Osteocyte (in vitro differentiated cells): ENCODE data around the gene VEZT. TPM values are rescaled to one million over a fixed set of nuclear protein-coding genes. Genes with fewer than 3 reads are reported as not detected.

Source experiments
- DNase-seq: peaks from one replicate; pipeline ENCODE4 v3.0.0; 2021; ENCODE audit warnings: mixed read lengths; ENCODE audit not compliant: unreplicated experiment; ENCODE audit errors: extremely low spot score
- H3K27ac Mint-ChIP-seq: one replicate; pipeline ENCODE4 v1.8.0; 2021; ENCODE audit warnings: mild to moderate bottlenecking, mixed read lengths; ENCODE audit not compliant: unreplicated experiment
- H3K27me3 Mint-ChIP-seq: one replicate; pipeline ENCODE4 v1.8.0; 2021; ENCODE audit warnings: mixed read lengths; ENCODE audit not compliant: unreplicated experiment
- H3K36me3 Mint-ChIP-seq: one replicate; pipeline ENCODE4 v1.8.0; 2021; ENCODE audit warnings: mixed read lengths; ENCODE audit not compliant: unreplicated experiment
- H3K4me1 Mint-ChIP-seq: one replicate; pipeline ENCODE4 v1.8.0; 2021; ENCODE audit warnings: mixed read lengths; ENCODE audit not compliant: unreplicated experiment
- H3K4me3 Mint-ChIP-seq: one replicate; pipeline ENCODE4 v1.8.0; 2021; ENCODE audit warnings: mild to moderate bottlenecking, moderate library complexity, mixed read lengths; ENCODE audit not compliant: unreplicated experiment
- H3K9me3 Mint-ChIP-seq: one replicate; pipeline ENCODE4 v1.8.0; 2021; ENCODE audit warnings: mixed read lengths; ENCODE audit not compliant: unreplicated experiment
- total RNA-seq: library from RNA; stranded (reverse); gene quantifications from 2 replicates; pipeline ENCODE4 v1.2.1, GENCODE V29; 2021
- TF ChIP-seq, protein P1 (sequence below): fragments of 200-600 bp; sonication (generic); IDR thresholded peaks from 2 replicates; pipeline ENCODE4 v1.5.0; 2021; ENCODE audit warnings: antibody characterized with exemption, mild to moderate bottlenecking, moderate library complexity

VEZT gene
- total RNA-seq, 1 donor from 2014 or later = 65.7 TPM

GRCh38 chr12:95200128-95200894, 17.3 kb upstream of the VEZT start:
- H3K9me3 Mint-ChIP-seq = no peaks in the 10 kb centered on the region
- no peak overlapping the region for H3K4me3 Mint-ChIP-seq
- TF ChIP-seq, protein P1, sequence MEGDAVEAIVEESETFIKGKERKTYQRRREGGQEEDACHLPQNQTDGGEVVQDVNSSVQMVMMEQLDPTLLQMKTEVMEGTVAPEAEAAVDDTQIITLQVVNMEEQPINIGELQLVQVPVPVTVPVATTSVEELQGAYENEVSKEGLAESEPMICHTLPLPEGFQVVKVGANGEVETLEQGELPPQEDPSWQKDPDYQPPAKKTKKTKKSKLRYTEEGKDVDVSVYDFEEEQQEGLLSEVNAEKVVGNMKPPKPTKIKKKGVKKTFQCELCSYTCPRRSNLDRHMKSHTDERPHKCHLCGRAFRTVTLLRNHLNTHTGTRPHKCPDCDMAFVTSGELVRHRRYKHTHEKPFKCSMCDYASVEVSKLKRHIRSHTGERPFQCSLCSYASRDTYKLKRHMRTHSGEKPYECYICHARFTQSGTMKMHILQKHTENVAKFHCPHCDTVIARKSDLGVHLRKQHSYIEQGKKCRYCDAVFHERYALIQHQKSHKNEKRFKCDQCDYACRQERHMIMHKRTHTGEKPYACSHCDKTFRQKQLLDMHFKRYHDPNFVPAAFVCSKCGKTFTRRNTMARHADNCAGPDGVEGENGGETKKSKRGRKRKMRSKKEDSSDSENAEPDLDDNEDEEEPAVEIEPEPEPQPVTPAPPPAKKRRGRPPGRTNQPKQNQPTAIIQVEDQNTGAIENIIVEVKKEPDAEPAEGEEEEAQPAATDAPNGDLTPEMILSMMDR = no peak
- H3K27ac Mint-ChIP-seq = peak overlapping the region; percentile 73
- H3K36me3 Mint-ChIP-seq = no peaks in the 10 kb centered on the region
- no peak for DNase-seq
- no peaks in the 10 kb centered on the region for H3K27me3 Mint-ChIP-seq
- peaks cover 52% of the 10 kb centered on the region for H3K4me1 Mint-ChIP-seq

- Mint-ChIP-seq H3K36me3 (peaks cover 2% of the 10 kb centered on the region), H3K4me3 (no peak overlapping the region), H3K9me3 (no peaks in the 10 kb centered on the region), H3K27ac (peak overlapping the region; percentile 73), H3K4me1 (peaks cover 61% of the 10 kb centered on the region), H3K27me3 (no peaks in the 10 kb centered on the region)
- TF ChIP-seq, protein P1 = no peak
- DNase-seq = no peak
These were observed 16.4 kb upstream of the VEZT start for GRCh38 chr12:95201056-95201670.

- H3K27ac Mint-ChIP-seq = peak overlapping the region; percentile 76
- peaks cover 4% of the 10 kb centered on the region for H3K36me3 Mint-ChIP-seq
- H3K4me1 Mint-ChIP-seq = peaks cover 63% of the 10 kb centered on the region
- H3K4me3 Mint-ChIP-seq = no peak overlapping the region
- no peaks in the 10 kb centered on the region for H3K9me3 Mint-ChIP-seq
- no peaks in the 10 kb centered on the region for H3K27me3 Mint-ChIP-seq
- DNase-seq = no peak
- TF ChIP-seq, protein P1 = no peak
These were observed 14.7 kb upstream of the VEZT start for GRCh38 chr12:95202691-95203486.

GRCh38 chr12:95203487-95204030, 14.0 kb upstream of the VEZT start:
- TF ChIP-seq, protein P1 = no peak
- Mint-ChIP-seq H3K4me1 (peaks cover 63% of the 10 kb centered on the region), H3K9me3 (no peaks in the 10 kb centered on the region), H3K36me3 (peaks cover 4% of the 10 kb centered on the region), H3K27ac (peak overlapping the region; percentile 76), H3K27me3 (no peaks in the 10 kb centered on the region), H3K4me3 (no peak overlapping the region)
- DNase-seq = no peak
